GM19351 (cell line): ENCODE data around the gene LYAR.

Experiments used
- ATAC-seq: cut with Tn5 transposase; IDR thresholded peaks from one replicate; pipeline ENCODE4 v1.9.1; 2021; ENCODE audit warnings: mild to moderate bottlenecking, moderate library complexity; ENCODE audit not compliant: unreplicated experiment

The LYAR gene, protein sequence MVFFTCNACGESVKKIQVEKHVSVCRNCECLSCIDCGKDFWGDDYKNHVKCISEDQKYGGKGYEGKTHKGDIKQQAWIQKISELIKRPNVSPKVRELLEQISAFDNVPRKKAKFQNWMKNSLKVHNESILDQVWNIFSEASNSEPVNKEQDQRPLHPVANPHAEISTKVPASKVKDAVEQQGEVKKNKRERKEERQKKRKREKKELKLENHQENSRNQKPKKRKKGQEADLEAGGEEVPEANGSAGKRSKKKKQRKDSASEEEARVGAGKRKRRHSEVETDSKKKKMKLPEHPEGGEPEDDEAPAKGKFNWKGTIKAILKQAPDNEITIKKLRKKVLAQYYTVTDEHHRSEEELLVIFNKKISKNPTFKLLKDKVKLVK

DNA sequence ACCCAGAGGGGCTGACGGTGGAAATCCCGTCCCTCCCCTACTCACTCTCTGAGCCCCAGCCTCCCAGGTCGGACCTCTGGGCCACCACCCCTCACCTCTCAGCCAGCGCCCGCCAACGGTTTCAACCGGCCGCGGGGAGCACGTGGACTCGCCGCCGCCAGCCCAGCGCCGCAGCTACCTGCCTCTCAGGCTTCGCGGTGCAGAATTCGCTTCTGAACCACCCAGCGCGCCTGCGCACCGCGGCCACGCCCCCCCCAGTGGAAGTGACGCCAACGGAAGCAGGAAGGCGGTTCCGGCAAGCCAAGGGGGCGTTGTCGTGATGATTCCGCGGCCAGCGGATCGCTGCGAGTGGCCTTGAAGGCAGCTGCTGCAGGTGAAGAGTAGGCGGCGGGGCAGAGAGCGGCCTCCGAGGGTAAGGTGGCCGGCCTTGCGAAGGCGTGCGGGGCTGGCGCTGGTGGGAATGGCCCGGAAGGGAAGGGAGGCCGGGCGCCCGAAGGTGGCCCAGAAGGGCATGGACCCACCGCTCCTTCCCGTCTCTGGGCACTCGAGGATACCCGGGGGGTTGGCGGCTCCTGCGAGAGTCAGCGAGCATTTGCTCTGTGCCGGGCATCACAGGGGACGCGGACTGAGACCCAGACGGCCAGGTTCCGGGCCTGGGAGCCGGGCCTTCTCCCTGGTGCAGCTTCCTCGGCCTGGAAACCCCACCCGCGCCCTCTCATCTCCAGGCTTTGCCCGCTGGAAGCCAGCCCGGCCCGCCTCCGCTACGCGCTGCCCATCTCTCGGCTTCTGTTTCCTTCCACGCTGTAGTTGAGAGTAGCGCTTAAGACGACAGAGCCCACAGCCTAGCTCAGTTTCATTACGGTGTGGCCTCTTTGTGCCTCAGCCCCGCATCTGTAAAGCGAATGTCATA, at the start of gene LYAR, which contains the start of gene ZBTB49:
TSS of gene LYAR (minus strand) at position 214 of the 910 bp plus-strand sequence. CDS start 6,412 bp downstream, outside the sequence.
TSS of gene ZBTB49 (plus strand) at position 311 of the 910 bp plus-strand sequence. CDS start 9,695 bp downstream, outside the sequence.
- peak; percentile 88 for ATAC-seq

GRCh38 chr4:4339504-4340085, 49.6 kb upstream of the LYAR start:
- no peak for ATAC-seq

- ATAC-seq: no peak
These were observed 48.5 kb upstream of the LYAR start for GRCh38 chr4:4338210-4339001.

- peak; percentile 82 for ATAC-seq
These were observed 45.0 kb upstream of the LYAR start for GRCh38 chr4:4334798-4335520.

- ATAC-seq: no peak
These were observed 43.3 kb upstream of the LYAR start for GRCh38 chr4:4333265-4333706.

GRCh38 chr4:4332529-4332928, 42.6 kb upstream of the LYAR start:
- ATAC-seq: no peak

DNA sequence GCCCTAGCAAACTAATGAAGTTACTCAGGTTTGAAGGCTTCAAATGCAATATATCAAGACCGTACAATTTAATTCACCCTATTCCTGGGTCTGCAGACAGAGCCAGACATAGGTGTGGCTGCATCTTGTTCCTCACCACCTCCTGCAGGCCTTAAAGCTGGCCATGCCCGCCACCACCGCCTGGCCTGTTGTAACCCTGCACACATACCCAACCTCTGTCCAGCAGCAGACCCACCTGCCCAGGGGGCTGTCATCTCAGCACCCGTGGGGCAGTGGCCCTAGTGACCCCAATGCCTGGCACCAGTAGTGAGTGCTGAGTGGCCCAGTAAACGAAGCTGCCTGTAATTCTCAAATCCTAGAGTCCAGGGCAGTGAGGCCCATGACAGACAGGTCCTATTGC, 40.8 kb upstream of the LYAR start:
- ATAC-seq: no peak

DNA sequence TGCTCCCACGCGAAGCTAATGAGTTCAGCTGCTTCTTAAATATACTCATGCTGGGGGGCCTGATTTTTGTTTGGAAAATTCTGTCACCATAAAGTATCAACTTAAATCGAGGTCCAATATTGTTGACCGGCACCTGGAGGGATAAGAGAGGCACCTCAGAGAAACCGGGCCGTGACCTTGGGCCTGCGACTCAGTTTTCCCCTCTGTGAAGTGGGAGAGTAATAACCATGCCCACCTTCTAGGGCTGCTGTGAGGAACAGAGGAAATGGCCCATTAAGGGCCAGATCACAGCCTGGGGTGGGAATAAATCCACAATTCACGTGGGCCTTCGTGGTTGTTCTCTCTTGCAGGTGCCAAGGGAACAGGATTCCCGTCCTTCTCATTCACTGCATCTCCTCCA, 39.5 kb upstream of the LYAR start:
- ATAC-seq: no peak

DNA sequence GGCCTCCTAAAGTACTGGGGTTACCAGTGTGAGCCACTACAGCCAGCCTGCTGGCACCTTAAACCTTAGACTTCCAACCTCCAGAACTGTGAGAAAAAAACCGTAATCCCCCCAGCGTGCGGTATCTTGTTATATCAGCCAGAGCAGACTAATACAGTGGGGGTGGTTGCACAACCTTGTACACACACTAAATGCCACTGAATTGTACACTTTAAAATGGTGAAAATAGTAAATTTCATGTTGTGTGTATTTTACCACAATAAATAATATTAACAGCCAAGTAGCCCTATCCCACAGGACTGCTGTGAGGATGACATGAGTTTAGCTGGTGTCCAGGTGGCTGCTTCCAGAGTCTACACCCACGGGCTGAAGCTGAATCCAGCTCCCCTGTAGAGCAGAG, 38.9 kb upstream of the LYAR start:
- ATAC-seq: no peak

- no peak for ATAC-seq
These were observed 38.3 kb upstream of the LYAR start for GRCh38 chr4:4328206-4328605.

DNA sequence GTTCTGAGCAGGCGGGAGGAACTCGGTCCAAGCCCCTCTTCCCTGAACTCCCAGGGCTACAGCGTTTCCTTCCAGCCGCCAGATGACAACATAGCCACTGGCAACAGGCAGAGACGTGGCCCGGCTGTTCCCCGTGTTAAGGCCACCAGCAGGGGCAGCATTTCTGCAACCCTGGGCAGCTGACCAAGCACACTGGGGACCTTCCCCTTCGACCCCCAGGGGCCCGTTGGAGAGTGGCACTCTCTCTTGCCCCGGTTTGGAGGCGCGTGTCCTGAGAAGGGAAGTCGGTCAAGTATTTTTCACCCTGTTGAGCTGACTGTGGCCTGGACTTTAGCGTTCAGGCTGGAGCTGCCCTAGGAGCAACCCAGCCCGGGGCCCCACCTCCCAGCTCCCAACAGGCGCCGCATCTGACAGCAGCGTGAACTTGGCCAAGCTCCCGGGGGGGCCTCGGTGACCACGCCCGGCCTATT, 37.7 kb upstream of the LYAR start:
- ATAC-seq: no peak

GRCh38 chr4:4326166-4326565, 36.2 kb upstream of the LYAR start:
- no peak for ATAC-seq

DNA sequence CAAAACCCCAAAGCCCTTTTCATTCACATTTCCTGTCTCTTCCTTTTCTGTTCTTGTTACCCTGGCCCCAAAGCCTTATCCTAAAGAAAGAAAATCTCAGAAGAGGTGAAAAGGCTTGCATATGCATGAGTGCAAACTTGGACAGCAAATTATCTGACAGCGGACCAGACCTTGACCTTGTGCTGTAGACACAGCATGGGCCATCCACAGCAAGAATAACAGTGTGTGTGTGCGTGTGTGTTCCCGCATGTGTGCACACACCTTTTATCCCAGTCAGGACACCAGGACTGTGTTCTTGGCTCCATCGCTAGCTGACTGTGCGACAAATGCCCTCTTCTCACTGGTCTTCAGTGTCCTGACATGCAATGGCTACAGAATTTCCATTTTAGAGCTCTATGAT, 35.4 kb upstream of the LYAR start:
- ATAC-seq: no peak

DNA sequence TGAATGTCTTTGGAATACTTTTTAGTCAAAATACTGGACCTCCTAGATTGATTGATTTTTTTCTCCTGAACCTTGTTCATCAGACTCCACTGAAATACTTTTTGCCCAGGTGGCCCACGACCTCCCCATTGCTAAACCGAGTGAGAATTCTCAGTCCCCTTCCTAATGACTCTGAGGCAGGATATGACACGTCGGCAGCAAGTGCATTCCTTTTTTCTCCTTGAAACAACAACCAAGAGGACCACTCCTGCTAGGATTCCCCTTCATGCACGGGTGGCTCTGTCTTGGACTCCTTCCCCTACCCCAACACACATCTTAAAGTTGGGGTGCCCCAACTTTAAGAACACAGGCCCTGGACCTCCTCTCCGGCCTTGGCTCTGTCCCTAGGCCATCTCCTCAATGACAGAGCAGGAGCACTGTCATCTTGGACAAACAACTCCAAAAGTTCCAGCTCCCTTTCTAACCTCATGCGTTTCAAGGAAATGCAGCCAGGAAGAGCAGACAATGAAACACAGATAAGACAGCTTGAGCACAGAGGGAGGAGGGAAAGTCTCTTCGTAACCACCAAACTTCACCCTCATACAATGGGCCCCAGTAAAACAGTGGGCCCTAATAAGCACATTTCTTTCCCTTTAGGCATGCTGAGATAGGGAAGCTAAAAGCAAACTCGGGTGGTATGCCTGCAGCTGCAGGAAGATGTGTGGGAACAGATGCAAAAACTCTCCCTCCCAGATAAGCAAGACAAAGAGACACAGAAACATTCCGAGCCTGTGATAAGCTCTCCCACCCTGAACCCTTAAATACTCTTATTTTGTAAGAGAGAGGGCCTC, 34.0 kb upstream of the LYAR start:
- no peak for ATAC-seq

GRCh38 chr4:4321951-4322688, 32.2 kb upstream of the LYAR start:
- no peak for ATAC-seq

GRCh38 chr4:4320951-4321714, 31.2 kb upstream of the LYAR start:
- no peak for ATAC-seq

GRCh38 chr4:4320528-4320927, 30.6 kb upstream of the LYAR start:
- no peak for ATAC-seq
